Muscle of arm (tissue), 14 donors: Measurements from ENCODE around the gene RLIM. TPM values are rescaled to one million over a fixed set of nuclear protein-coding genes. Genes with fewer than 3 reads are reported as not detected.
"Not testable (repeated sequence)": the region's sequence is repeated elsewhere in the genome, so short reads cannot be mapped to it uniquely, and the experiment has no call there.

Source experiments
- DNase-seq: peaks from one replicate; pipeline ENCODE4 v3.0.0-alpha.2; 2013
- long read RNA-seq, 11 donors: transcript quantifications; one replicate each; lab custom pipeline, GENCODE V29; 2026
- polyA plus RNA-seq, 12 donors: library from polyadenylated mRNA; unstranded; fragments of 120-200 nt; gene quantifications; one replicate each; pipeline ENCODE4 v1.2.1, GENCODE V29; 2013; ENCODE audit not compliant: insufficient read length in 12 of 12

Gene RLIM, protein sequence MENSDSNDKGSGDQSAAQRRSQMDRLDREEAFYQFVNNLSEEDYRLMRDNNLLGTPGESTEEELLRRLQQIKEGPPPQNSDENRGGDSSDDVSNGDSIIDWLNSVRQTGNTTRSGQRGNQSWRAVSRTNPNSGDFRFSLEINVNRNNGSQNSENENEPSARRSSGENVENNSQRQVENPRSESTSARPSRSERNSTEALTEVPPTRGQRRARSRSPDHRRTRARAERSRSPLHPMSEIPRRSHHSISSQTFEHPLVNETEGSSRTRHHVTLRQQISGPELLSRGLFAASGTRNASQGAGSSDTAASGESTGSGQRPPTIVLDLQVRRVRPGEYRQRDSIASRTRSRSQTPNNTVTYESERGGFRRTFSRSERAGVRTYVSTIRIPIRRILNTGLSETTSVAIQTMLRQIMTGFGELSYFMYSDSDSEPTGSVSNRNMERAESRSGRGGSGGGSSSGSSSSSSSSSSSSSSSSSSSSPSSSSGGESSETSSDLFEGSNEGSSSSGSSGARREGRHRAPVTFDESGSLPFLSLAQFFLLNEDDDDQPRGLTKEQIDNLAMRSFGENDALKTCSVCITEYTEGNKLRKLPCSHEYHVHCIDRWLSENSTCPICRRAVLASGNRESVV
- 10 to 100 TPM in 11 of 12 donors, not detected in 1; 17.0 to 25.0 (median 21.6) TPM for polyA plus RNA-seq
- long read RNA-seq, donor 1, full-length matches to known transcripts, result 7 of 7 reads
- long read RNA-seq, donor 1, partial matches to known transcripts, result 0 of 7 reads
- long read RNA-seq, donor 1, other reads (novel, unspliced or antisense), result 0 of 7 reads
- long read RNA-seq, donor 2, full-length matches to known transcripts, result 5 of 5 reads
- long read RNA-seq, donor 2, partial matches to known transcripts, result 0 of 5 reads
- long read RNA-seq, donor 2, other reads (novel, unspliced or antisense), result 0 of 5 reads
- long read RNA-seq, donor 3, full-length matches to known transcripts, result 2 of 2 reads
- long read RNA-seq, donor 3, partial matches to known transcripts, result 0 of 2 reads
- long read RNA-seq, donor 3, other reads (novel, unspliced or antisense), result 0 of 2 reads
- long read RNA-seq, donor 4, full-length matches to known transcripts, result 1 of 1 reads
- long read RNA-seq, donor 4, partial matches to known transcripts, result 0 of 1 reads
- long read RNA-seq, donor 4, other reads (novel, unspliced or antisense), result 0 of 1 reads
- long read RNA-seq, donor 5, full-length matches to known transcripts, result 2 of 2 reads
- long read RNA-seq, donor 5, partial matches to known transcripts, result 0 of 2 reads
- long read RNA-seq, donor 5, other reads (novel, unspliced or antisense), result 0 of 2 reads
- long read RNA-seq, donor 6, full-length matches to known transcripts, result 3 of 3 reads
- long read RNA-seq, donor 6, partial matches to known transcripts, result 0 of 3 reads
- long read RNA-seq, donor 6, other reads (novel, unspliced or antisense), result 0 of 3 reads
- long read RNA-seq, donor 7, full-length matches to known transcripts, result 2 of 2 reads
- long read RNA-seq, donor 7, partial matches to known transcripts, result 0 of 2 reads
- long read RNA-seq, donor 7, other reads (novel, unspliced or antisense), result 0 of 2 reads
- long read RNA-seq, donor 8, full-length matches to known transcripts, result 4 of 15 reads
- long read RNA-seq, donor 8, partial matches to known transcripts, result 11 of 15 reads
- long read RNA-seq, donor 8, other reads (novel, unspliced or antisense), result 0 of 15 reads
- long read RNA-seq, donor 9, full-length matches to known transcripts, result 1 of 1 reads
- long read RNA-seq, donor 9, partial matches to known transcripts, result 0 of 1 reads
- long read RNA-seq, donor 9, other reads (novel, unspliced or antisense), result 0 of 1 reads
- long read RNA-seq, donor 10, full-length matches to known transcripts, result 4 of 4 reads
- long read RNA-seq, donor 10, partial matches to known transcripts, result 0 of 4 reads
- long read RNA-seq, donor 10, other reads (novel, unspliced or antisense), result 0 of 4 reads
- long read RNA-seq, donor 11, full-length matches to known transcripts, result 4 of 4 reads
- long read RNA-seq, donor 11, partial matches to known transcripts, result 0 of 4 reads
- long read RNA-seq, donor 11, other reads (novel, unspliced or antisense), result 0 of 4 reads

DNA sequence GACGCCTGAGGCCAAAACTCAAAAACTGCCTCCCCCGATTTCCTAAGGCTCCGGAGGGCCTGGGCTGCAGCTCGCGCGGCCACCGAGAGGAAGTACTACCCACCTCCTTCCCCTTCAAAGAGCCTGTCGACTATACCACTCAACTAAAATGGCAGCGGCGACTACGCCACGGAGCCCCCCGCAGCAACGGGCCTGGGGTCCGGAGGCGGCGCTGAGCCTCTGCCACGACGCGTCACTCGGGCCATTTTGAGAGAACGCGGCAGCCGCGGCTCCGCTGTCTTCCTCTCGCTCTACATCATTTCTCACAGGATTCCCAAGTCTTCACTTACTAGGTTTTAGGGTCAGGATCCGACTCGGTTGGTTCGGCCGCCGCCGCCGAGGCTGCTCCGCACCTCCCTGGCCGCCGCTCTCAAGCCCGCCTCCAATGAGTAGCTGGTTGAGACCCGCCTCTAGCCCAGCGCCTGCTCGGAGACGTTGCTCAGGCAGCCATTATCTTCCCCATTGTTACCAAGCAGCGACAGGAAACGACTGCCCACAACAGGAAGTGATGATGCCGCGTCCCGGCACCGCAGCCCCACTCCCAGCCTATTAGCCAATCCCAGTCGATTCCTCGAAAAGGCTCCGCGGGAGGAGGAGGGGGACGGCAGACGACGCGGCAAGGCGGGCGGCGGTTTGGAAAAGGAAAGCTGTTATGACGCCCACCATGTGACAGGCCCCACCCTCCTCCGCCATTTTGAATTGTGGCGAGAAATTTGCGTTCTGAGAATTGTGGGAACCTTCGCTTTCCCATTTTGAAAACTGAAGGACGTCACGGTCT lies at the start of gene RLIM:
RLIM (minus strand) TSS at position 532 of the 817 bp plus-strand sequence. CDS start 18,647 bp downstream, outside the sequence.
- peak; percentile 93 for DNase-seq

DNA sequence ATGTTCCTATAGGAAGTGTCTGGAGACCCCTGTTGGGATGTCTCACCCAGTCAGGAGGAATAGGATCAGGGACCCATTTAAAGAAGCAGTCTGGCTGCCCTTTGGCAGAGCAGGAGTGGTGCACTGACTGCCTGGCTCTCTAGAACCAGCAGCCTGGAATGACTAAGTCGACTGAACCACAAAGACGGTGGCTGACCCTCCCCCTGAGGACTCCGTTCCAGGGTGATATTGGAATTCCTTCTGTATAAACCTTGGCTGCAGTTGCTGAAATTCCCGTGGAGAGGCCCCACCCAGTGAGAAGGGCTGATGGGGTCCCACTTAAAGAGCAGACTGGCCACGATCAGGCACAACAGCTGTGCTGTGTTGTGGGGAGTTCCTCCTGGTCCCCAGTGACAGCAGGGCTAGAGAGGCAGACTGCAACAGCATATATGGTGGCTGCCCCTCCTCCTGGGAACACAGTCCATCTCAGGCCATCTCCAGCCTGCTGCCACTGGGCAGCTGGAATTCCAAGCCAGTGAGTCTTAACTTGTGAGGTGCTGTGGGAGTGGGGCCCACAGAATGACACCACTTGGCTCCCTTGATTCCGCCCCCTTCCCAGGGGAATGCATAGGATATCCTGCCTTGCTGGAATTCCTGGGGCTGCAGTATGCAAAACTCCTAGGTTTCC lies 41.8 kb upstream of the RLIM start:
- no peak for DNase-seq

DNA sequence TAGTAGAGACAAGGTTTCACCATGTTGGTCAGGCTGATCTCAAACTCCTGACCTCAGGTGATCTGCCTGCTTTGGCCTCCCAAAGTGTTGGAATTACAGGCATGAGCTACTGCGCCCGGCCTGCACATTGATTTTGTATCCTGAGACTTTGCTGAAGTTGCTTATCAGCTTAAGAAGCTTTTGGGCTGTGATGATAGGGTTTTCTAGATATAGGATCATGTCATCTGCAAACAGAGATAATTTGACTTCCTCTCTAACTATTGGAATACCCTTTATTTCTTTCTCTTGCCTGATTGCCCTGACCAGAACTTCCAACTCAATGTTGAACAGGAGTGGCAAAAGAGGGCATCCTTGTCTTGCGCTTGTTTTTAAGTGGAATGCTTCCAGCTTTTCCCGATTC lies 40.5 kb upstream of the RLIM start:
- DNase-seq, result not testable (repeated sequence)

DNA sequence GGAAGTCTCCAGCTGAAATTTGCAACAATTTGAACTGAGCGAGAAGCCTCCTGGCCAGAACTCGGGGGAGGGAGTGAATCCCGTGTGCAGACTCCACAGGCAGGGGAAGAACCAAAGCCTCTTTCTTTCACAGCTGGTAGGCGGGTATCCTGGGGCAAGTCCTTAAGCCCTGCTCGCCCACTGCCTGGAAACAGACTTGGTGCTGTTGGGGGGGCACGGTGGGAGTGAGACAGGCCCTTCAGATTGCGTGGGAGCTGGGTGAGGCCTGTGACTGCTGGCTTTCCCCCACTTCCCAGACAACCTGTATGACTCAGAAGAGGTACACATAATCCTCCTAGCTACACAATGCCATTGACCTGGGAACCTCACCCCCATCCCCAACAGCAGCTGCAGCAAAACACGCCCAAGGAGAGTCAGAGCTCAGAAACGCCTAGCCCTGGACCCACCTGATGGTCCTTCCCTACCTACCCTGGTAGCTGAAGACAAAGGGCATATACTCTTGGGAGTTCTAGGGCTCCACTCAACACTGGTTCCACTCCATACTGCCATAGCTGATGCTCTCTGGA lies 22.4 kb upstream of the RLIM start:
- no peak for DNase-seq

DNA sequence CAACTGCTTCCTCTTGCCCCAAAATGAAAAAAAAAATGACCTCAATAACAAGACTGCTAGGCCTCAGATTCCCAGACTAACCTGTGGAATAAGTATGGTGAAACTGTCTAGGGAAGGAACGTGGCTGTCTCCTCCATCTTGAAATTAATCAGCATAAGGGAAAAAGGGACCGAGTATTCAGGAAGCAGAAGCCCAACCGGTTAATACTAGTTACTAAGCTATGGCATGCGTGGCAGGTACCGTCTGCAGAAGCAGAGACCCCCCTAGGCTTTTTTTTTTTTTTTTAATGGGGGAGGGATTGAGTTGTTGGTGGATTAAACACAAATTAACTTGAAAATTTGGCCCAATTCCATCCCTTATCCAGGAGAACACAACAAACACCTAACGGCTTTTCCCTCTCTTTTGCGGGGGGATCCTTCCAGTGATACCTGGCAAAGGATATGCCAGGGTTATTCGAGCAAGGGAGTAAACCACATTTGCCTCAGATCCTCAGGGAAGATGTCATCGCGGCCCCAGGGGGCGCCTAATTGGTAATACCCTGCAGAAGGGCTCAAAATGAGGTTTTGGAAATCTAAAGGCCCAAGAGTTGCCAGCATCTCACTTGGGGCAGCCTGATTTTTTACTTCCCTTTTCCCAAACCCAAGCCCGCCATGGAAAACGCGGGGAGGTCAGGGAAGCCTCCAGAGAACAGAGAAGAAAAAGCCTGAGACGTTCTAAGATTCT lies 893 bp downstream of the RLIM start:
- peak; percentile 48 for DNase-seq

DNA sequence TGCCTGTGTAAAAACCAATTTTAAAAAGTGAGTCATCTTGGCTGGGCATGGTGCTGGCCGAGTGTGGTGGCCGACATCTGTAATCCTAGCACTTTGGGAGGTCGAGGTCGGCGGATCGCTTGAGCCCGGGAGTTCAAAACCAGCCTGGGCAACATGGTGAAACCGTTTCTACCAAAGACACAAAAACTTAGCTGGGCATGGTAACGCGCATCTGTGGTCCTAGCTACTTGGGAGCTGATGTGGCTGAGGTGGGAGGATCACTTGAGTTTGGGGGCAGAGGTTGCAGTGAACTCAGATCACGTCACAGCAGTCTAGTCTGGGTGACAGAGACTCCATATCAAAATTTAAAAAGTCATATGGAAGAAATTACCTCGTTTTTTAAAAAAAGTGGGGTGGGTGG lies 7.6 kb downstream of the RLIM start:
- no peak for DNase-seq

DNA sequence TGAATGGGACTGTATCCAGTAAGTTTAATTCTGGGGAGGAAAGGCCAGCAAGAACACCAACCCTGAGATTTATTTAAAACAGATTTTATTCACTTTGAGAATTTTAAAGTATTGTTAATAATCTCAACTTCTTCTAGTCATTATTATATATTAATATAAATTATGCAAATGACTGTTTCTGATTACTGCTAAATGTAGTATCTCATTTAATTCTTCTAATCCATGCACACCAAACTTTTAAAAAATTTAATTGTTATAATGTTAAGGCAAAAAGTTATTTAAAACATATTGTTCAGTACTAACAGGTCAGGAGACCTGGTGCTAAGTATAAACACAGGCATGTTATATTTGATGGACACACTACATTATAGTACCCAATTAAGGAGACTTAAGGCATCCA lies 8.1 kb downstream of the RLIM start:
- no peak for DNase-seq

DNA sequence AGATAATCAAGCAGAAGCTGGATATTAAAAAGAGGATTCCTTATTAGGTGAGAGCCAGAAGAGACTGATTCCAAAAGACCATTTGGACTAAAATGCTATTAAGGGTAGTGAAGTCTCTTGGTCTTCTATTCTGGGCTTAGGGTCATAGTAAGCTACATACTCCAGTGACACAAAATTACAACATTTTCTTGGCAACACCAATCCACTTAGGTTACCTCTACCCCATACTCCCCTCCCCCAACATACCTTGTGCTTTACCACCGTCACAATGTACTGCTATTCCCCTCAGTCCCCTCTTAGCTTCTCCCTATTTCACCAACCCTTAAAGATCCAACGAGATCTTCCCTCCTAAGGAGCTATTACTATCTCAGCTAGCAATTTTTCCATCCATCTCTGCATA lies 11.4 kb downstream of the RLIM start:
- DNase-seq, result no peak

DNA sequence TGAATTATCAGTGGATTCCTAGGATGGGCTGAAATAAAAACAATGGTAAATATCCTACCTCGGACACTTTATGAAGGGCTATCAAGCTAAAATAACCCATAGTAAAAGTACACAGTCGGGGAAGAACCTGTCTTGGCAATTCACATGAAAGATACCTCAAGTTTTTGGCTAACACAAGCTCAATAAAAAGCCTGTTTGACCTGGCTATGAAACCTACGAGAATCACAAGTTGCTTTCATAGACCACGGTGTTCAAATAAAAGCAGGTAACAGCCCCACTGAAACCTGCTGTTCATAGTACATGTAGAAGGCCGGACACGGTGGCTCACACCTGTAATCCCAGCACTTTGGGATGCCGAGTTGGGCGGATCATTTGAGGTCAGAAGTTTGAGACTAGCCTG lies 12.3 kb downstream of the RLIM start:
- DNase-seq, result no peak

DNA sequence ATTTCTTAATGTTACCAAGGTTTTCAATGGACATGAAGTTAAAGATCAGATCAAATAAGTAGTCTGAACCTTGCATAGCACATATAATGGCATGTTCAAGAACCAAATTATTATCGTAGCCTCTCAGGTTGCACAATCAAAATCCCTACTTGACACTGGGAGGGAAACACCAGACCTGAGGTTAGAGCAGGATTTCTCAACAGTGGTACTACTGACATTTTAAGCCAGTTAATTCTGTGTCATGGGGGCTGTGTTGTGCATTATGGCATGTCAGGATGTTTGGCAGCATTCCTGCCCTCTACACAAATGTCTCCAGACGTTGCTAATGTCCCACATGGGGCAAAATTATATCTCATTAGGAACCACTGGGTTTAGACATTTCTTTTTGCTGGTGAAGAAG lies 20.8 kb downstream of the RLIM start:
- DNase-seq, result no peak

DNA sequence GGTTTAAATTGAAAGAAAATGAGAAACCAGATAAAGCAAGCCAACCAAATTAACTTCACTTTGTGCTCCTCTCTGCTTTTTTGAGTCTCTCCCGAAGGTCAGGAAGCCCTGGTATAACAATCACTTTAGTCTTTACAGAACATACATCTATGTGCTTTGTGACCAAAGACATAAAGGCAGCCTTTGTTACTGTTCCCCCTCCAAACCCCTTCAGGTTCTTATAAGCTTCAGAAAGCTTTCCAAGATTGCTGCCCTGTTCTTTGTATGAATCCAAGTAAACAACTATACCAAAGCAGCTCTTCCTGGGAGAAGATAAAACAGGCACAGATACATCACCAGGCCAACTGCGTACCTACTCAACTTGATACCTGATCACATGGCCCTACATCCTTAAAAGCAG lies 28.7 kb downstream of the RLIM start:
- no peak for DNase-seq

DNA sequence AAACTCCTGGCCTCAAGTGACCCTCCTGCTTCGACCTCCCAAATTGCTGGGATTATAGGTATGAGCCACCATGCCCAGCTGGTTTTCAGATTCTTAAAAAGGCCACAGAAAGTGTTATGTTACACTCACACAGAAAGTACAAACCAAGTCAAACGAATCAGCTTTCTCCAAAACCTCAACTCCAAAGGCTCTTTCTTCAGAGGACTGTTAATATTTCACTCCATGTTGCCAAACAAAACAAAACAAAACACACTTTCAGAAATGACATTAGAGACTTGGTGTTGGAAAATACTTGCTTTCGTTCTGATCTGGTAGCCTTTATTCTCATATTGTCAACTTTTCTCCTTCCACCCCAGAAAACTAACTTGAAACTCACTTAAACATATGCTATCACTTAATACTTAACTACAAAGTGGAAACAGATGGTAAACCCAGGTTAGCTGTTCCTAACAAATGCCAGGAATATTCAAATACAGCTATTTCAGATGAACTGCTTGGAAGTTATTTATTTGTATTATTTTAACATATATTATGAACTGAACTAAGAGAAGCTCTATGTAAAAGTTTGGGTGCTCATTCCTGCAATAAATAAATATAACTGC lies 34.7 kb downstream of the RLIM start:
- peak; percentile 23 for DNase-seq

DNA sequence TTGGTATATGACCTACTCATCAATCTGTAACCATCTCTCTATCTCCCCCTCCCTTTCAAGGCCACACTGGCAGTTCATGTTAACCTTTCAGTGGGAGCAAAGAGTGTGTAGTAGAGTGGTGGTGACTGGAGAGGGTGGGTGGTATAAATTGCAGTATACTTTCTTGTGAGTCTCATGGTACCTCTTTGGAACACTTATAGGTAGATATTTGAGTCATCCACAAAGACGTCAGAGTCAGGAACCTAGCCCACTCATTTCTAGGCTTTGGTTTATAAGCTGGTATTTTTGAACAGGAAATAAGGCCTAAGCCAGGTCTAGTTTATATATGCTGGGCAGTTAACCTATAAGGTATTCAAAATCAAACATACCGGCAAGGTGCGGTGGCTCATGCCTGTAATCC lies 36.3 kb downstream of the RLIM start:
- DNase-seq, result no peak

DNA sequence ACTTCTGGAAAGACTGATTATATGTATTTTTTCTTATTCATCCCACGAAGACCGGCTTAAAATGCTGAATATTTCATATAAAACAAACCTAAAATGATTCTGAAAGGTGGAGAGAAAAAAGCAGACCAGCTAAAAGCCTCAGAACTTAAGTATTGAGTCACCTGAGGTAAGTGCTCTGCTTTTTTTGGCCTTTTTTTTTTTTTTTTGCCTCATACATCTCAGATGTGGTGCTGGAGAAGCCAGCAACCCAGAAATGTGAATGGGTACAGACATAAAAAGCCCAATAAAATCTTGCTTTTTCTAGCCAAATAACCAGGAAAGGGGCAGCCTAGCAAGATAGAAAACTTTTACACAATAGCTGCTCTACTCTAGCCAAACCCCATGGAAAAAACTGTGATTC lies 57.0 kb downstream of the RLIM start:
- no peak for DNase-seq

DNA sequence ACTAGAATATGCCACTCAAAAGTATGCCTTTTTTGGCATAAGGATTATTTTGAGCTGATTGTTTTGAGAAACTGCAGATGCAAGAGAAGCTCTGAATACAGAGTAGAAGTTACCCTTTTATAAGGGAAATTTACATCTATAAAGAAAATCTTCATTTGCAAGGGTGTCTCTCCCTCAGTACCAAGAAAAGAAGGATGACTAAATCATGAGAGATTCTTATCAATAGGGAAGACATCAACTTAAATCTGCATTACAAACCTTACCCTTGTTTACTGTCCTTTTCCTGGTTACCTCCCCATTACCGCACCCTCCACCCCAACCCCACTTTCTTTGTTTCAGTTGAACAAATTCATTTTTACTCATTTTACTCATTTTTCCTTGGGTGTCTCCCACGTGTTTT lies 62.5 kb downstream of the RLIM start:
- no peak for DNase-seq

DNA sequence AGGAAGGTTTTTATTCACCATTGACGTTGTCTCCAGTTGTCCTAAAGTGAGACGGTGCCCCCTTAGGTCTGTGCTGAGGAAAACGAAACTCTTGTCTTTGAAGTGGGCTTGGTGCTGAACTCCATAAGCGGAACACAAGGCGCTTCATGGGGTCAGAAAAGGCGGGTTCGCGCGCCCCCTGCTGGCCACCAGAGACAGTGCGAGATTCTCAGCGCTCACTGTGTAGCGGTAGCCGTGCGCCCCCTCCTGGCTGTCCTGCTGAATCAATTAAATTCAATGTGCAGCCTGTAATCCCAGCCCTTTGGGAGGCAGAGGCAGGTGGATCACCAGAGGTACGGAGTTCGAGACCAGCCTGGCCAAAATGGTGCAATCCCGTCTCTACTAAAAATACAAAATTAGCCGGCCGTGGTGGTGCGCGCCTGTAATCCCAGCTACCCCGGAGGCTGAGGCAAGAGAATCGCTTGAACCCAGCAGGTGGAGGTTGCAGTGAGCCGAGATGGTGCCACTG lies 64.1 kb downstream of the RLIM start:
- DNase-seq, result peak; percentile 77

DNA sequence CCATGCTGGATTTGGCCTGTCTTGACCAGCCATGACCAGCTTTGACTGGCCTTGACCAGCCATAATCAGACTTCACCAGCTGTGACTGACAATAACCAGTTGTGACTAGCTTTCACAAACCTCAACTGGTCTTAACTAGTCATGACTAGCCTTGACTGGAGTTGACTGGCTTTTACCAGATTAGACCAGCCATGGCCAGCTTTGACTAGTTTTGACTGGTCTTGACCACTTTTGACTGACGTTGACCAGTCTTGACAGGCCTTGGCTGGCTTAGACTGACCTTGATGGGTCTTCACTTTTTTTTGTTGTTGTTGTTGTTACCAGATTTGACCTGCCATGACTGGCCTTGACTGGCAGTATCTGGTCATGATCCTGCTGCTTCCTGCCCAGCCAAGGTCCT lies 67.4 kb downstream of the RLIM start:
- DNase-seq, result no peak
